K562 (cell line): ENCODE results near the gene CCM2. TPM values are rescaled to one million over a fixed set of nuclear protein-coding genes. Genes with fewer than 3 reads are reported as not detected.

ENCODE experiments used
- ATAC-seq: fragments of 200-7000 bp; cut with Tn5 transposase; 3 replicates; pipeline ENCODE4 v1.9.1; 2020; ENCODE audit warnings: moderate library complexity
- BruUV-seq: library from RNA; stranded (reverse); fragments of 400-500 nt; replicated peaks from 2 replicates; lab custom pipeline; 2021; lab: Mats Ljungman, UMichigan
- CTCF ChIA-PET: fragments of 300-600 bp; formaldehyde crosslinking; extraction: SDS; loops from one replicate; lab custom pipeline; 2021; ENCODE audit warnings: low intra/inter-chr PET ratio; lab: Yijun Ruan, JAX
- POLR2A ChIA-PET: fragments of 300-600, 350-650 bp; sonication (Branson Sonifier 250); formaldehyde crosslinking; extraction: SDS; loops from one replicate; lab custom pipeline; 2021; ENCODE audit warnings: antibody characterized with exemption, inconsistent platforms; lab: Yijun Ruan, JAX
- DNase-seq, 4 experiments: peaks; one replicate each; pipeline versions ENCODE4 v3.0.0 to v3.0.0-alpha.2; 2011 to 2018; ENCODE audit warnings: low spot score in 3 of 4, mixed read lengths in 3 of 4; ENCODE audit errors: extremely low read depth in 1 of 4
- FAIRE-seq: peaks from 2 replicates; lab custom pipeline; 2011; peaks lifted over from hg19 to GRCh38; lab: Jason Lieb, UNC
- H2AFZ ChIP-seq: 2 replicates; pipeline ENCODE4 v1.6.0; 2011; ENCODE audit warnings: low read depth, low read length, control low read depth, inconsistent platforms
- H3K27ac ChIP-seq: fragments of 200-600 bp; 3 replicates; pipeline ENCODE4 v1.8.0; 2011; ENCODE audit warnings: low read depth, mild to moderate bottlenecking, control low read depth, inconsistent platforms, low read length, moderate library complexity, mixed read lengths; ENCODE audit errors: extremely low read depth
- H3K27me3 ChIP-seq, 2 experiments: fragments of 300-600 bp in 1 of 2; 2 replicates in 1 of 2; 3 replicates in 1 of 2; pipeline versions ENCODE4 v1.6.0 to v1.8.0; 2011; ENCODE audit warnings: inconsistent platforms in 2 of 2, low read length in 2 of 2, mild to moderate bottlenecking in 1 of 2, mixed read lengths in 1 of 2, moderate library complexity in 1 of 2; ENCODE audit not compliant: control insufficient read depth in 2 of 2, insufficient read depth in 2 of 2
- H3K36me3 ChIP-seq: fragments of 300-600 bp; 3 replicates; pipeline ENCODE4 v1.8.0; 2011; ENCODE audit warnings: mild to moderate bottlenecking, low read length, inconsistent platforms; ENCODE audit not compliant: control insufficient read depth, insufficient read depth
- H3K4me1 ChIP-seq, 2 experiments: fragments of 200-600 bp in 1 of 2; replicated peaks in 1 of 2; 2 replicates in 1 of 2; 3 replicates in 1 of 2; pipeline versions ENCODE4 v1.5.1 to v1.8.0; 2011; ENCODE audit warnings: inconsistent platforms in 2 of 2, low read length in 2 of 2, mild to moderate bottlenecking in 1 of 2, mixed read lengths in 1 of 2, moderate library complexity in 1 of 2; ENCODE audit not compliant: control insufficient read depth in 2 of 2, insufficient read depth in 2 of 2
- H3K4me2 ChIP-seq: 2 replicates; pipeline ENCODE4 v1.6.1; 2011; ENCODE audit warnings: low read length, control low read depth, inconsistent platforms, mixed read lengths; ENCODE audit not compliant: insufficient read depth
- H3K4me3 ChIP-seq: fragments of 200-600 bp; sonication (generic), shearing (Covaris generic); 2 replicates; pipeline ENCODE4 v1.5.1; 2016; ENCODE audit warnings: control low read depth, inconsistent platforms
- H3K79me2 ChIP-seq: fragments of 200-600 bp; 3 replicates; pipeline ENCODE4 v1.8.0; 2011; ENCODE audit warnings: low read length, inconsistent platforms; ENCODE audit not compliant: control insufficient read depth, insufficient read depth
- H3K9ac ChIP-seq, 2 experiments: 2 replicates each; pipeline versions ENCODE4 v1.6.0 to v1.6.1; 2011; ENCODE audit warnings: low read depth in 2 of 2, low read length in 2 of 2, control low read depth in 1 of 2, inconsistent platforms in 1 of 2, mild to moderate bottlenecking in 1 of 2, mixed read lengths in 1 of 2; ENCODE audit not compliant: insufficient read depth in 1 of 2
- H3K9me1 ChIP-seq: one replicate; pipeline ENCODE4 v1.6.0; 2011; ENCODE audit warnings: inconsistent platforms, mild to moderate bottlenecking, low read length, moderate library complexity; ENCODE audit not compliant: control insufficient read depth, insufficient read depth
- H3K9me3 ChIP-seq: replicated peaks from 2 replicates; pipeline ENCODE4 v1.5.1; 2011; ENCODE audit warnings: low read depth, low read length, inconsistent platforms; ENCODE audit not compliant: control insufficient read depth, insufficient read depth
- H4K20me1 ChIP-seq: replicated peaks from 2 replicates; pipeline ENCODE4 v1.6.1; 2011; ENCODE audit warnings: low read length, inconsistent platforms, mixed read lengths; ENCODE audit not compliant: control insufficient read depth, insufficient read depth
- CEBPB ChIP-seq: fragments of 450-650 bp; IDR thresholded peaks from 2 replicates; pipeline ENCODE4 v1.6.1; 2016; ENCODE audit warnings: missing genetic modification characterization, missing compliant biosample characterization
- DMBX1 ChIP-seq: fragments of 250-450 bp; sonication (Bioruptor Pico); IDR thresholded peaks from 2 replicates; pipeline ENCODE4 v1.8.0; 2022; ENCODE audit warnings: inconsistent platforms, mild to moderate bottlenecking, moderate library complexity, borderline replicate concordance
- EHMT2 ChIP-seq: fragments of 450-650 bp; IDR thresholded peaks from 2 replicates; pipeline ENCODE4 v1.6.1; 2018; ENCODE audit warnings: antibody characterized with exemption
- EP300 ChIP-seq: IDR thresholded peaks from 2 replicates; pipeline ENCODE4 v1.6.1; 2012; ENCODE audit warnings: low read length, improper control_type of control experiment
- ETV1 ChIP-seq: fragments of 450-650 bp; conservative IDR thresholded peaks from 2 replicates; pipeline ENCODE4 v1.6.1; 2016; ENCODE audit warnings: missing genetic modification characterization, control low read depth, low read depth, missing compliant biosample characterization
- KDM1A ChIP-seq, 2 experiments: fragments of 450-650 bp; IDR thresholded peaks; 2 replicates each; pipeline ENCODE4 v1.6.1; 2016; ENCODE audit warnings: mild to moderate bottlenecking in 2 of 2
- KLF16 ChIP-seq: IDR thresholded peaks from 2 replicates; pipeline ENCODE4 v1.6.1; 2016; ENCODE audit warnings: antibody characterized with exemption
- MBD2 ChIP-seq: sonication (generic); IDR thresholded peaks from 2 replicates; pipeline ENCODE4 v1.6.1; 2016; ENCODE audit warnings: low read depth, borderline replicate concordance
- NR4A1 ChIP-seq, 2 experiments: fragments of 250-450 bp in 1 of 2; fragments of 450-650 bp in 1 of 2; sonication (Bioruptor Pico) in 1 of 2; IDR thresholded peaks; 2 replicates each; pipeline versions ENCODE4 v1.4.0 to v1.6.1; 2016 to 2020; ENCODE audit warnings: mild to moderate bottlenecking in 2 of 2, missing compliant biosample characterization in 1 of 2, missing genetic modification characterization in 1 of 2, moderate library complexity in 1 of 2
- PTBP1 ChIP-seq: fragments of 200-400 bp; formaldehyde crosslinking; IDR thresholded peaks from 2 replicates; pipeline ENCODE4 v1.6.1; 2017; ENCODE audit warnings: low read depth, low read length
- RCOR1 ChIP-seq, 2 experiments: IDR thresholded peaks; 2 replicates each; pipeline ENCODE4 v1.6.1; 2012; ENCODE audit warnings: low read depth in 2 of 2, low read length in 2 of 2, borderline replicate concordance in 1 of 2, improper control_type of control experiment in 1 of 2
- SMARCE1 ChIP-seq: fragments of 450-650 bp; IDR thresholded peaks from 2 replicates; pipeline ENCODE4 v1.7.1; 2016; ENCODE audit warnings: mild to moderate bottlenecking
- ZBTB7A ChIP-seq: IDR thresholded peaks from 2 replicates; pipeline ENCODE4 v1.6.1; 2011; ENCODE audit warnings: low read depth, mild to moderate bottlenecking, low read length, moderate library complexity, borderline replicate concordance; ENCODE audit not compliant: control insufficient read depth
- ZNF146 ChIP-seq: IDR thresholded peaks from one replicate; pipeline ENCODE4 v1.6.1; 2018; ENCODE audit warnings: missing compliant biosample characterization; ENCODE audit not compliant: unreplicated experiment
- WGBS: fragments of 100-300 bp; shearing (Covaris generic); methylation state at CpG from one replicate; pipeline ENCODE4 v1.1.6; 2016; ENCODE audit warnings: low coverage, mixed read lengths; ENCODE audit not compliant: insufficient coverage; ENCODE audit errors: missing lambda C conversion rate; 5-methylcytosine and 5-hydroxymethylcytosine counted together
- in situ Hi-C: fragments of 300-500 bp; cut with MboI; formaldehyde crosslinking; loops from 4 replicates; pipeline ENCODE4 v1.15.0; 2018; ENCODE audit warnings: inconsistent platforms, mixed read lengths
- intact Hi-C: fragments of 100-400 bp; cut with micrococcal nuclease; formaldehyde crosslinking; loops from 2 replicates; pipeline ENCODE4 v1.14.2; 2022
- polyA plus RNA-seq, 8 experiments: library from polyadenylated mRNA; depleted of rRNA in 4 of 8; stranded (reverse) in 5 of 8; unstranded in 3 of 8; fragments of >200 nt; fragmentation: Nextera tagmentation in 2 of 8; fragmentation: Illumina TruSeq in 1 of 8; extraction: Ambion mirVana in 2 of 8; extraction: Trizol in 1 of 8; gene quantifications; 2 replicates each; pipeline versions ENCODE4 v1.2.1 to v1.2.3, GENCODE V29; 2011 to 2014; ENCODE audit warnings: inconsistent platforms in 1 of 8, missing spikeins in 1 of 8
- total RNA-seq, 7 experiments: library from RNA; depleted of rRNA in 6 of 7; stranded (reverse); fragments of >200 nt in 6 of 7; fragmentation: Illumina TruSeq in 2 of 7; extraction: Trizol in 2 of 7; gene quantifications; 2 replicates each; pipeline versions ENCODE4 v1.2.1 to v1.2.3, GENCODE V29; 2011 to 2021; ENCODE audit warnings: low replicate concordance in 1 of 7
- TF ChIP-seq, protein P1 (sequence below): sonication (generic); formaldehyde crosslinking; IDR thresholded peaks from 2 replicates; pipeline ENCODE4 v1.8.1; 2023; ENCODE audit warnings: mild to moderate bottlenecking, missing genetic modification reagents
- TF ChIP-seq, protein P2 (sequence below): fragments of 250-450 bp; sonication (Bioruptor Pico); IDR thresholded peaks from 2 replicates; pipeline ENCODE4 v1.8.0; 2021; ENCODE audit warnings: mild to moderate bottlenecking, moderate library complexity
- TF ChIP-seq, protein P3 (sequence below): fragments of 250-450 bp; sonication (Bioruptor Pico); IDR thresholded peaks from 2 replicates; pipeline ENCODE4 v1.9.0; 2021; ENCODE audit warnings: mild to moderate bottlenecking, inconsistent platforms

The CCM2 gene
- total and polyA plus RNA-seq, 9 of the 15 experiments (the other 6 are each of a cell fraction or from before 2014, with no cell fraction given): 0.41 to 38.6 (median 25.9) TPM

DNA sequence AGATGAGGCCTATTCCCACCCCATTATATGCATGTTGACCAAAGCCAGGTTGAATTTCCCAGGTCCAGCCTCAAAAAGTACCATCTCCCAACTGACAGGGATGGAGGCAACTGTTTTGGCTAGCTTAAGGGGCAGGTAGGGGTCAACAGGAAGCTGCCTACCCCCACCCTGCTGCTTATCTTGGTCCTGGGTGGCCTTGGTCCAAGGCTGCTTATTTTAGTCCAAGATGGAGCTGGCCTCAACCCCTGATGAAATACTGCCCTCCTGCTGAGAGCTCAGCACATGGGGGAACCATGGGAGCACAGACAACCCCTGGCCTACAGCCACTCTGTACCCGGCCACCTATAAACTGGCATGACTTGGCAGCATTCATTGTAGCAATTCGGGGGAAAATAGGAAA lies 44.3 kb upstream of the CCM2 start:
- CTCF ChIA-PET: no interaction called here
- H3K4me3 ChIP-seq: no peak overlapping the region
- no peaks in the 10 kb centered on the region for H3K27me3 ChIP-seq
- no peaks in the 10 kb centered on the region for H3K79me2 ChIP-seq
- peaks cover 18 to 39% of the 10 kb centered on the region in 2 experiments for H3K4me1 ChIP-seq
- POLR2A ChIA-PET: interaction anchor here (0.7 to 3.3 kb wide), 3 partner anchors 18 to 160 kb away, joined by 3 to 11 read pairs (median 4); partner anchors contain the start of gene H2AZ2
- no peaks in the 10 kb centered on the region for H3K9me3 ChIP-seq
- H3K9me1 ChIP-seq: no peaks in the 10 kb centered on the region
- no peaks in the 10 kb centered on the region for H4K20me1 ChIP-seq
- 4% methylated on average over 2 of the region's 2 CpGs for WGBS
- BruUV-seq: no TSS peak
- peak; percentile 75 for FAIRE-seq
- in situ Hi-C loops: no loop called here
- peak overlapping the region; percentile 2 to 41; a peak in 3 of 4 replicates for H3K9ac ChIP-seq
- H3K36me3 ChIP-seq: no peaks in the 10 kb centered on the region
- peak overlapping the region; percentile 81 for H2AFZ ChIP-seq
- H3K4me2 ChIP-seq: peak overlapping the region; percentile 48
- H3K27ac ChIP-seq: peak overlapping the region; percentile 63
- DNase-seq: peak in 3 of 4 experiments; percentile 37 to 88 (median 80)
- ATAC-seq: peak; percentile 75
- intact Hi-C loops: no loop called here
- TF ChIP-seq CEBPB (peak; percentile 54; the same call in 1 of the 2 replicates), KDM1A (IDR thresholded peaks at IDR 0.05) (peak in 1 of 2 experiments; percentile 6; a peak in 1 of 4 replicates), ZBTB7A (peak; percentile 81; the same call in 1 of the 2 replicates), PTBP1 (no peak), ETV1 (tag) (peak; percentile 11; the same call in 1 of the 2 replicates), EP300 (peak; percentile 51; the same call in 1 of the 2 replicates), ZNF146 (no peak), EHMT2 (no peak), KLF16 (peak; percentile 22; the same call in 1 of the 2 replicates), SMARCE1 (no peak), DMBX1 (CRISPR knock-in tag) (peak; percentile 37; the same call in 1 of the 2 replicates), RCOR1 (IDR thresholded peaks at IDR 0.05; ENCODE audit: borderline replicate concordance in 1 of 2, low read depth in 2 of 2, low read length in 2 of 2) (peak in 1 of 2 experiments; percentile 61; a peak in 1 of 4 replicates), NR4A1 (CRISPR knock-in tag; IDR thresholded peaks at IDR 0.05) (no peak), NR4A1 (tag; IDR thresholded peaks at IDR 0.05) (peak; percentile 31; the same call in 1 of the 2 replicates), MBD2 (no peak)
- TF ChIP-seq, protein P1, sequence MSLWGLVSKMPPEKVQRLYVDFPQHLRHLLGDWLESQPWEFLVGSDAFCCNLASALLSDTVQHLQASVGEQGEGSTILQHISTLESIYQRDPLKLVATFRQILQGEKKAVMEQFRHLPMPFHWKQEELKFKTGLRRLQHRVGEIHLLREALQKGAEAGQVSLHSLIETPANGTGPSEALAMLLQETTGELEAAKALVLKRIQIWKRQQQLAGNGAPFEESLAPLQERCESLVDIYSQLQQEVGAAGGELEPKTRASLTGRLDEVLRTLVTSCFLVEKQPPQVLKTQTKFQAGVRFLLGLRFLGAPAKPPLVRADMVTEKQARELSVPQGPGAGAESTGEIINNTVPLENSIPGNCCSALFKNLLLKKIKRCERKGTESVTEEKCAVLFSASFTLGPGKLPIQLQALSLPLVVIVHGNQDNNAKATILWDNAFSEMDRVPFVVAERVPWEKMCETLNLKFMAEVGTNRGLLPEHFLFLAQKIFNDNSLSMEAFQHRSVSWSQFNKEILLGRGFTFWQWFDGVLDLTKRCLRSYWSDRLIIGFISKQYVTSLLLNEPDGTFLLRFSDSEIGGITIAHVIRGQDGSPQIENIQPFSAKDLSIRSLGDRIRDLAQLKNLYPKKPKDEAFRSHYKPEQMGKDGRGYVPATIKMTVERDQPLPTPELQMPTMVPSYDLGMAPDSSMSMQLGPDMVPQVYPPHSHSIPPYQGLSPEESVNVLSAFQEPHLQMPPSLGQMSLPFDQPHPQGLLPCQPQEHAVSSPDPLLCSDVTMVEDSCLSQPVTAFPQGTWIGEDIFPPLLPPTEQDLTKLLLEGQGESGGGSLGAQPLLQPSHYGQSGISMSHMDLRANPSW (CRISPR knock-in tag): no peak
- TF ChIP-seq, protein P2, sequence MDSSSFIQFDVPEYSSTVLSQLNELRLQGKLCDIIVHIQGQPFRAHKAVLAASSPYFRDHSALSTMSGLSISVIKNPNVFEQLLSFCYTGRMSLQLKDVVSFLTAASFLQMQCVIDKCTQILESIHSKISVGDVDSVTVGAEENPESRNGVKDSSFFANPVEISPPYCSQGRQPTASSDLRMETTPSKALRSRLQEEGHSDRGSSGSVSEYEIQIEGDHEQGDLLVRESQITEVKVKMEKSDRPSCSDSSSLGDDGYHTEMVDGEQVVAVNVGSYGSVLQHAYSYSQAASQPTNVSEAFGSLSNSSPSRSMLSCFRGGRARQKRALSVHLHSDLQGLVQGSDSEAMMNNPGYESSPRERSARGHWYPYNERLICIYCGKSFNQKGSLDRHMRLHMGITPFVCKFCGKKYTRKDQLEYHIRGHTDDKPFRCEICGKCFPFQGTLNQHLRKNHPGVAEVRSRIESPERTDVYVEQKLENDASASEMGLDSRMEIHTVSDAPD (CRISPR knock-in tag): no peak
- TF ChIP-seq, protein P3, sequence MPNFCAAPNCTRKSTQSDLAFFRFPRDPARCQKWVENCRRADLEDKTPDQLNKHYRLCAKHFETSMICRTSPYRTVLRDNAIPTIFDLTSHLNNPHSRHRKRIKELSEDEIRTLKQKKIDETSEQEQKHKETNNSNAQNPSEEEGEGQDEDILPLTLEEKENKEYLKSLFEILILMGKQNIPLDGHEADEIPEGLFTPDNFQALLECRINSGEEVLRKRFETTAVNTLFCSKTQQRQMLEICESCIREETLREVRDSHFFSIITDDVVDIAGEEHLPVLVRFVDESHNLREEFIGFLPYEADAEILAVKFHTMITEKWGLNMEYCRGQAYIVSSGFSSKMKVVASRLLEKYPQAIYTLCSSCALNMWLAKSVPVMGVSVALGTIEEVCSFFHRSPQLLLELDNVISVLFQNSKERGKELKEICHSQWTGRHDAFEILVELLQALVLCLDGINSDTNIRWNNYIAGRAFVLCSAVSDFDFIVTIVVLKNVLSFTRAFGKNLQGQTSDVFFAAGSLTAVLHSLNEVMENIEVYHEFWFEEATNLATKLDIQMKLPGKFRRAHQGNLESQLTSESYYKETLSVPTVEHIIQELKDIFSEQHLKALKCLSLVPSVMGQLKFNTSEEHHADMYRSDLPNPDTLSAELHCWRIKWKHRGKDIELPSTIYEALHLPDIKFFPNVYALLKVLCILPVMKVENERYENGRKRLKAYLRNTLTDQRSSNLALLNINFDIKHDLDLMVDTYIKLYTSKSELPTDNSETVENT (CRISPR knock-in tag): no peak
